ENCODE data around the gene DNTTIP2.
A peak's percentile ranks its signal among the peaks of the same experiment; 100 is the strongest.

DNTTIP2 gene

GRCh38 chr1:93822730-93823425 lies 56.1 kb downstream of the DNTTIP2 start:
- no peak for DNase-seq
- no peaks in the 10 kb centered on the region for H3K36me3 Mint-ChIP-seq
- H3K9me3 Mint-ChIP-seq = no peaks in the 10 kb centered on the region
- H3K4me3 Mint-ChIP-seq = no peak overlapping the region
- H3K4me1 Mint-ChIP-seq = peaks cover 8% of the 10 kb centered on the region
- H3K27ac Mint-ChIP-seq = no peak overlapping the region
- CTCF ChIA-PET = interaction anchor here (1.4 to 2.7 kb wide), 2 partner anchors 9 to 193 kb away, joined by 4 to 9 read pairs; no protein-coding TSS in a partner anchor
- H3K27me3 Mint-ChIP-seq = peaks cover 5% of the 10 kb centered on the region

GRCh38 chr1:93821423-93822144 lies 57.4 kb downstream of the DNTTIP2 start:
- H3K36me3 Mint-ChIP-seq = no peaks in the 10 kb centered on the region
- no peak overlapping the region for H3K4me3 Mint-ChIP-seq
- no peak overlapping the region for H3K27ac Mint-ChIP-seq
- no peak for DNase-seq
- peaks cover 21% of the 10 kb centered on the region for H3K4me1 Mint-ChIP-seq
- H3K9me3 Mint-ChIP-seq = no peaks in the 10 kb centered on the region
- peaks cover 5% of the 10 kb centered on the region for H3K27me3 Mint-ChIP-seq
- CTCF ChIA-PET = interaction anchor here (1.4 kb wide), 1 partner anchor 192 kb away, joined by 4 read pairs; no protein-coding TSS in a partner anchor

DNA sequence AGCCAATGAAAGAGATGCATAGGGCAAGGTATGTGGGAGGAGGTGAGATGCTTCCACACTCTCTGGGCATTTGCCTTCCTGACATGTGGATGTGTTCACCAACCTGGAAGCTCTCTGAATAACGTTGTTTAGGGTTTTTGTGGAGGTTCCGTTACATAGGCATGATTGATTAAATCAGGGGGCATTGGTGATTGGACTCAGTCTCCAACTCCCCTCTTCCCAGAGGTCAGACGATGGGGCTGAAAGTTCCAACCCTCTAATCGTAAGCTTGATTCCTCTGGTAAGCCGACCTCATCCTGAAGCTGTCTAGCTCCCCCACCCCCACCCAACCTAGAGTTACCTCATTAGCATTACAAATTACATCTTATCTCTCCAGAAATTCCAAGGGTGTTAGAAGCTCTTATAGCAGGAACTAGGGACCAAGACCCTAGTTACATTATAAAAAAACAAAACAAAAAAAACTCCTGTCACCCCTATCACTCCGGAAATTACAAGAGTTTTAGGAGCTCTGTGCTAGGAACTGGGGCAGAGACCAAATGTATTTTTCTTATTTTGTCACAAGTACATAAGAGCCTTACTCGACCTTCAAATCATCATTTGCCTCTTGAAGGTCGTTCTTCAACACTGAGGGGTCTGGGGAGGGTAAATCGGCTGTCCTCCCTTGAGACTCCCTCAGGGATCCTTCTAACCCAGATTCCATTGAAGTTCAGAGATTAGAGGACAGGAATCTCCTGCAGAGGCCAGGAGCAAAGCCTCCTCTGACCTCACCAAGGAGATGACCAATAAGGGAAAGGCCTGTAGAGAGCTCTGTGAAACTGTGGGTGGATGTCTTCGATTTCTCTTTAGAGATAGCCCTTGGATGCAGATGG lies 58.2 kb downstream of the DNTTIP2 start:
- Mint-ChIP-seq H3K9me3 (no peaks in the 10 kb centered on the region), H3K27ac (no peak overlapping the region), H3K4me3 (no peak overlapping the region), H3K4me1 (peaks cover 21% of the 10 kb centered on the region), H3K36me3 (no peaks in the 10 kb centered on the region), H3K27me3 (peaks cover 3% of the 10 kb centered on the region)
- CTCF ChIA-PET = interaction anchor here (0.7 to 10.7 kb wide), 2 partner anchors 24 to 192 kb away, joined by 3 to 297 read pairs; no protein-coding TSS in a partner anchor
- DNase-seq = no peak

GRCh38 chr1:93818570-93818959 lies 60.4 kb downstream of the DNTTIP2 start:
- Mint-ChIP-seq H3K27ac (no peak overlapping the region), H3K4me1 (peaks cover 21% of the 10 kb centered on the region), H3K4me3 (no peak overlapping the region), H3K36me3 (no peaks in the 10 kb centered on the region), H3K9me3 (no peaks in the 10 kb centered on the region), H3K27me3 (no peaks in the 10 kb centered on the region)
- CTCF ChIA-PET = interaction anchor here (9.0 to 10.7 kb wide), 2 partner anchors 25 to 190 kb away, joined by 73 to 297 read pairs; no protein-coding TSS in a partner anchor
- no peak for DNase-seq

DNA sequence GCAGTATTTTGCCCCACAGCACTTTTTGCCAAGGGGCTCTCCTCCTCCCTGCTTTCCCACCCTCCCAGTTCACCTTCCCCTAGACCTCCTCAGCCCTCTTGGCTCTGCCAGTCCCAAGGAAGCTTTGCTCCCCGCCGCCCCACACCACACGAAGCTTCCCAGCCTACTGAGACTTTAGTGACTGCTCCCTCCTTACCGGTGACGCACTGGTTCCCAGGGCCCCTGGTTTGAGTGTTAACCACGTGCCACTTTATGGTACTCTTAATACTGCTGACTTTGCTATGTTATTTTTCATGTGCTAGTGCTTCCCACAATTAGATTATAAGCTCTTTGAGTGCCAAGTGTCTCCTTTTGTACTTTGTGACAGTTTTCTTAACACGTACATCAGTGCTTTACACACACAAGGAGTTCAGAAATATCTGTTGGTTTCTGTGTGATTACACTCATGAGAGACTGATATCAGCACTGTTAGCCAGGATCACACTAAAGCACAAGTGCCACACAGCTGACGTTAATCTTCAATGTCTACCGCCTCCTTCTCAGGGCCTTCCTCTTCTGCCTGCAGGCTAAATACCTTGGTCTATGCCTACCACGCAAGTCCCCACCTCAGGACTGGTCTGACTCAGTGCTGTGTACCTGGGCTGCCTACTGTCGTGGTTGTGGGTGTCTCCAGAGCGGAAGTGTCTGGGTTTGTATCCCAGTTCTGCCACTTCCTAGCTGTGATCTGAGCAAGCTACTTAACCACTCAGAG lies 61.0 kb downstream of the DNTTIP2 start:
- CTCF ChIA-PET = interaction anchor here (9.0 to 10.7 kb wide), 2 partner anchors 26 to 189 kb away, joined by 73 to 297 read pairs; no protein-coding TSS in a partner anchor
- Mint-ChIP-seq H3K4me1 (peaks cover 21% of the 10 kb centered on the region), H3K36me3 (no peaks in the 10 kb centered on the region), H3K27me3 (no peaks in the 10 kb centered on the region), H3K4me3 (no peak overlapping the region), H3K9me3 (no peaks in the 10 kb centered on the region), H3K27ac (no peak overlapping the region)
- DNase-seq = peak; percentile 44

DNA sequence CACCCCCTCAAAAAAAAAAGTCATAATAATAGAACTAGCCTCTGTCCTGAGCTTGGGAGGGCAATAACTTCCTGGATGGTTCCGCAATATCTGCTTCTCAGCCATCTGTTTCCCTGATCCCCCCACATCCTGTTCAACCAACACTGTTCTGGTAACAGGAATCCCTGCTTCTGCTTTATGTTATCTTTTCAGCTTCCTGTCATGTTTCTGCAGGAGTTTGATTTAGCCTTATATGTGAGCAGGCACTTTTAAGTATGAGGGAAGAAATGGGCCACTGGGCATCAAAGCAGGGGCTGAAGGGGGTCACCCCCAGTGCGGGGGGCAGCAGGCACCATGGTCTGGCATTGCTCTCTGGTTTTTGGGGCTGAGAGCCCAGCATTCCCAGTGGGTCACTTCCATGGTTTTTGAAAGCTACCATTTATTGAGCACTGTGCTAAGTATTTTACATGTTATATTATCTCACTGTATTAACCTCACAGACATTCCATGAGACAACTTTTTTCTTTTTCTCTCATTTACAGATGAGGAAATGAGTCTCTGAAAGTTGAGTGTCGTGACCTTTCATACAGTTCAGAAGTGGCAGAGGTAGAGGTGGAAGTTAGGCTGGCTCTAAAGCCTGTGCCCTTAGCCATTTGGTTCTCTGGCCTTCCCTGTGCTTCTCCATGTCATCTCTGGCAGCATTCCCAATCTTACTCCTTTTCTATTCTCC lies 61.9 kb downstream of the DNTTIP2 start:
- Mint-ChIP-seq H3K27ac (no peak overlapping the region), H3K36me3 (no peaks in the 10 kb centered on the region), H3K4me1 (peaks cover 21% of the 10 kb centered on the region), H3K9me3 (no peaks in the 10 kb centered on the region), H3K4me3 (no peak overlapping the region), H3K27me3 (no peaks in the 10 kb centered on the region)
- CTCF ChIA-PET = interaction anchor here (0.6 to 10.7 kb wide), 3 partner anchors 27 to 188 kb away, joined by 3 to 297 read pairs (median 73); no protein-coding TSS in a partner anchor
- DNase-seq = no peak
